Measurements from ENCODE around the gene RBP4.

The RBP4 gene

DNA sequence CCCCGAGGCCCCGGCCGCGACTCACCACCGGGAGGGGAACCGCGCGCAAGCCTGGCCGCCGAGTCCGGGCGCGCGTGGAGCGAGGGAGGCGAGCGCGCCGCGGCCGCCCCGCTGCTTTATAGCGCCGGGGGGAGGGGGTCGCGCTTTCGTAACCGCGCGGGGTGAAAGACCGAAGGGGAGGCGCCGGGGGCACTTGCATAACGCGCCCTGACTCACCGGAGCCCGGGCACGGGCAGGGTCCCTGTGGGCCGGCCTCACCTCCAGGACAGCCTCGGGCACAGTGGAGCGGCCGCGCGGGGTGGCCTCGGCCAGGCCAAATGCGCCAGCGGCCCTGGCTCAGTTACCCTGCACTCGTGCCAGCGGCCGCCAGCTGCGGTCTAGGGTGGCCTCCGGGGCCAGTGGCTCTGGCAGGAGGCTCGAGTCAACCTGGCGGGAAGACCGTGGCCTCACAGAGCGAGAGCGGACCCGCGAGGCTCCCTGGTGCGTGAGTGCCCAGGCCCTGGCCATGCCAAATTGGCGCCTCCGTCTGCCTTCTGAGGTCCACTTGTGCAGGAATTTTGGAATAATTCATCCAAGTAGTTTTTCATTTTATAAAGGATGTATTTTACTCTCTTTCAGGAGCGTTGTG is at the start of gene RBP4:
RBP4 (minus strand) TSS at position 90 of the 628 bp plus-strand sequence. CDS start 207 bp downstream, outside the sequence.
- DNase-seq: no peak

DNA sequence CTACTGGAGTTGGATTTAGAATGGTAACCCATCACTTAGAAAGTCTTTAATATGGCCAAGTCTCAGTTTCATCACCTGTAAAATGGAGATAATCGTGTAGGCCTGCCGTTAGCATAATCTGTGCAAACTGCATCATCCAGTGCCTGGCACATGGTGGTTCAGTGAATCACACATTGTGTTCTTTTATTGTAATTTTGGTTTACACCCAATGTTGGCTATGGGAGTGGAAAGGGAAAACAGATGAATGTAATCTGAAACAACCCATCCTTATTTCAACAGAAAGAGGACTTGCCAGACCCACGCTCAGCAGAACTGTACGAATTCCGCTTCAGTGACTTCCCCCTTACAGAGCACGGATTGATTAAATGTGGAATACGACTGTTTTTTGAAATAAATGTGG is 38.8 kb upstream of the RBP4 start:
- no peak for DNase-seq

DNA sequence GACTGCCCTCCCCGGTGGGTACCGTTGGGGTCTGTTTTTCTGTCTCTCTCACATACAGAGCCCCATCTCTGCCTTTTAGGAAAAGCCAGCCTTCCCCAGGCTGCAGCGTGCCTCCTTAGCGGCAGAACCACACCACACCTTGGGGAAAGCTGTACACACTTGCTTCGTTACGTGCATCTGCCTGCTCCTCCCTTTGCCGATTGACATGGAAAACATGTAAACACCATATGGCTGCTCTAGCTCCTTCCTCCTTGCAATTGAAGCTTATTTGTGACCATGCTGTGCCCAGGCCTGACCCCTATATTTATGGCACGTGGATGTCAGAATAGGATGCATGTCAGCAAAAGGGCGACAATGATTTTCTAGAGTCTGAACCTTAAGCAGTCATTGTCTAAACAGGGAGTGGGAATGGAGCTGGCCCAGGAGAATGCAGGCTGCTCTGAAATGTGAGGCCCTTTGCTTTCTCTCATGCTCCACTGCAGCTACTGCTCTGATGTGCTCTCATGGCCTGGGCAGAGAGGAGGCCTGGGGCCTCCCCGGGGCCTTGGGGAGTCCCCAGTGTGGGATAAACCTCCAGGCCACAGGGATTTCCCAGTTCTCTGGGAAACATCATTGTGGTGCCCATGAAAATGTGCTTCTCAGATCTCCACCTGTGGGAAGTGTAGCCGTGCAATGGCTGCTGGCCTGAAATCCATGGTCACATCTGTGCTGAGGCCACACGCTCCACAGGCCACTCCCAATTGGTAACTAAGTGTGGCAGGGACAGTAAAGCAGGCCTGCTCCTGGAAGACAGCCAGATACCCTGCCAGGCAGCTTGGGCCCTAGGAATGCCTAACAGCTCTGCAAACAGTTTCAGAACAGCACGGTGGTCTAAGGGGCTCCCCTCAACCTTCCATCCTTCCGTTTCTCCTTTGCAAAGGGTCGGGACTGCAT is 29.9 kb upstream of the RBP4 start:
- no peak for DNase-seq

DNA sequence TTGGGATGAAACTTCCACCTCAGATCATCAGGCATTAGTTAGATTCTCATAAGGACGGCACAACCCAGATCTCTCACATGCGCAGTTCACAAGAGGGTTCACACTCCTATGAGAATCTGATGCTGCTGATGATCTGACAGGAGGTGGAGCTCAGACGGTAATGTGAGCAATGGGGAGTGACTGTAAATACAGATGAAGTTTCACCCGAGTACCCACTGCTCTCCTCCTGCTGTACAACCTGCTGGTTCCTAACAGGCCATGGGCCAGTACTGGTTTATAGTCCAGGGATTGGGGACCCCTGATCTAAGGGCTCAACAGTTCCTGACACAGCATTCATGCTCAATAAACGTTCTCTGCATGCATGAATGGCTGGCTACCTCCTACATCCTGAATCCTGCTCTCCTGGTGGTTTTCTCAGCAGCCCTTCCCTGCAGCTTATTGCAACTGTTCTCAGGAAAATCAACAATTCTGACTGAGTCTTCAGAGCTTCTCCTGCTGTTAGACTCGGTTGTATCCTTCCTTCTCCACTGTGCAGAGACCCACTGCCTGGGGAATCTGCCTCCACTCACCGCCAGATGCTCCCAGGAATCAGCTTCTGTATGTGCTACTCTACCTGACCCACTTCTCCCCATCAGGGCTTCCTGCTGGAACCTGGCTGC is 28.7 kb upstream of the RBP4 start:
- no peak for DNase-seq

DNA sequence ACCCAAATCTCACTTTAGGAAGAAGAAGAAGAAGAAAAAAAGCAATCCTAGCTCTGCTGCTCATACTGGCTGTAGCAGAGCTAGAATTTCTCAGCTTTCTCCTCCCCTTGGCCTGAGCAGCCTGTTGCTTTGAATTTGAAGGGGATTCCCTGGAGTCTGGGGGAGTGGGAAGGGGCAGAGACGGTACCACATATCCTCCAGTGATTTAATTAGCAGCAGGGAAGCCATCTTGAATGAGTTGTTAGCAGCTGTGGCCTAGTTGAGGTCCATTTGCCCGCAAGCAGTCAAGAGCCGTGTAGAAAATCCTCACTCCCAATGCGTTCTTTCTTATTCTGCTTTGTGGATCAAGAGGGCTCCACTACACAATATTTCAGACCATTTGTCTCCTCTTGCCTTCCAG is 27.8 kb upstream of the RBP4 start:
- DNase-seq: no peak

DNA sequence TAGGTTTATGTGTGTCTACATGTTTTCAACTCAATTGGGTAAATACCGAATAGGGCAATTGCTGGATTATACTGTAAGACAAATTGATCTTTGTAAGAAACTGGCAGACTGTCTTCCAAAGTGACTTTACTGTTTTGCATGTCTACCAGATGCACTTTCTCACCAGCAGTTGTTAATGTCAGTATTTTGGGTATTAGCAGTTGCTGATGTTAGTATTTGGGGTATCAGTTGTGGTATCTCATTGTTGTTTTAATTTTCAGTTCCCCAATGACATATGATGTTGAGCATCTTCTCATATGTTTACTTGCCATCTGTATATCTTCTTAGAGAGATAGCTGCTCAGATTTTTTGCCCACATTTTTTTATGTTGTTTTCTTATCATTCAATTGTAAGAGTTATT is 21.9 kb upstream of the RBP4 start:
- DNase-seq: no peak

DNA sequence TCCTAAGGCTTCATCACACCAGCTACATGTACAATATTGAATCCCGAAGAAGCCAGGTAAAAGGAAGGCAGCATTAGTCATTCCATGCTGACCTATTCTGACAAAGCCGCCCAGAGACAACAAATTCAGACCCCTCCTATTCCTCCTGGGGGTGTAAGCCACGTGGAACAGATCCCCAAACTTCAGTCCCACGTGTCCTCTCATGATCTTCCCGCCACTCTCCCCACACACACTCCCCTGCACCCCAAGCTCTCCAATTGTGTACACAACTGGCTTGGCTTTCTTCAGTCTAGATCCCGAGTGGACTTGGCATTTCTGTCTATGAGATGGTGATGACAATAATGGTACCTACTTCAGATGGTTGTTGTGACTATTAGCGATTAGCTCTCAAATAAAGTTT is 19.9 kb upstream of the RBP4 start:
- no peak for DNase-seq

DNA sequence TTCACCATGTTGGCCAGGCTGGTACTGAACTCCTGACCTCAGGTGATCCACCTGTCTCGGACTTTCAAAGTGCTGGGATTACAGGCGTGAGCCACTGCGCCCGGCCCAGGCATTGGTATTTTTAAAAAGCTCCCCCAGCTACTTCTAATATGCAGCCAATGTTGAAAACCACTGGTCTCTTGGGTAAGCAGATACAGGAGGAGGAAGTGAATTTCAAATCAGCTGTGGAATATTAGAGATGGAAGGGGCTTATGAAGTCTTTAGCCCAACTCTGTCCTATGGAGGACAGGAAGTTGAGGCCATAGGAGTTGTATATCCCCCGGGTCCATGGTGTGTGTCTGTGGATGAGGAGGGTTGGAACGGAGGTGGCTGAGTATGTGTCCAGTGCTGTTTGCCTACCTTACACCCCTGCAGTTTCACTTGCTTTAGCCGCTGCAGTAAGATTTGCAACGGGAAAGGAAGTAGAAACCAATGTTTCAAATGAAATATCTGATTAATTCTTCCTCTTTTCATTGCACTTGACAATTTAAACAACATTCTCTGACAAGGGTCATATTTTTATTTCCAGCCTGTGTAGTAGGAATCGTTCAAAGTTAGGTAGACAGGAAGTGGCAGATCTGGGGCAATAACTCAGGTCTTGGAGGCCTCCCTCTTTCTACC is 14.7 kb upstream of the RBP4 start:
- DNase-seq: no peak

DNA sequence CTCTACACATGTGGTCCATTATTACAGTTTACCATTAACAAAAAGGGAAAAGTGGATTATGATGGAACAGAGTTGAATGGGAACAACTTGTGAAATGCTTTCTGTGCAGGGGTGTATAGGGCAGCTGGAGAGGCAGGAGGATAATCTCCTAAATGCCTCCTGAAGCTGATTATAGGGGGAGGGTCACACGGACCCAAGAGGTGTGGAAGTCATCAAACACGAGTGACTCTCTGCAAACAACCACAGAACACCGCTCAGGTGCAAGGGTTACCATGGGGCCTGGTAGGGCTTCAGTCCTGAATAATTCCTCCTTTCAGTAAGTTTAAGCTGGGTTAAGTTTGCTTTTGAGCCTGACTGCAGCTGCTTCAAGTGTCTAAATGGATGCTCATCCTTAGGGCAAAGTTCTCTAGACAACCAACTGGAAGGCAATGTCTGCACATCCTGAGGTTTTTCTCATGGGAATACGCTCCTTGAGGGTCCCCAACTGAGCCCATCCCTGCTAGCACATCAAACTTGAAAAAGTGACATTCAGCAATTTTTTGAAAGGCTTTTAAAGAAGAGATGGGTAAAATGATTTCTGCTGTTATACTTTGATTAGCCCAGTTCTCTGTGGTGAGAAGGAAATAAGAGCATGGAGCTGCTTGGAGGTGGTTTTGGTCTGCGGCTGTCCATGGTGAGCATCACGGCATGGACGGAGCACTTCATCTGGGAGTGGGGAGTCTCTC is 13.2 kb upstream of the RBP4 start:
- no peak for DNase-seq

DNA sequence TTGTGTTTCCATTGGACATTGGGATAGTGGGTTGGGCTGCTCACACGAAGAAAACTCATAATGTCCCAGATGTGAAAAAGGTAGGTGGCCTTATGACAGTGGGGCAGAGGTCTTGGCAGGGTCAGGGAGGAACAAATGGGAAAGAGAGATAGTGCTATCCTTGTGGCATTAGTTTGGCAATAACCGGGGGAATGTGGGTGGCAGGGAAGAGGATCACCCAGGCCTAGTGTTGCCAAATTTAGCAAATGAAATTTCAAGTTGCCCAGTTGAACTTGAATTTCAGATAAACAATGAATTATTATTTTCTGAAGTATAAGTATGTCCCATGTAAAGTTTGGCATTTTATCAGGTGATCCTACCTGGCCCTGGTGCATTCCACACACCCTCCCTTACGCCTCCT is 12.1 kb upstream of the RBP4 start:
- no peak for DNase-seq

DNA sequence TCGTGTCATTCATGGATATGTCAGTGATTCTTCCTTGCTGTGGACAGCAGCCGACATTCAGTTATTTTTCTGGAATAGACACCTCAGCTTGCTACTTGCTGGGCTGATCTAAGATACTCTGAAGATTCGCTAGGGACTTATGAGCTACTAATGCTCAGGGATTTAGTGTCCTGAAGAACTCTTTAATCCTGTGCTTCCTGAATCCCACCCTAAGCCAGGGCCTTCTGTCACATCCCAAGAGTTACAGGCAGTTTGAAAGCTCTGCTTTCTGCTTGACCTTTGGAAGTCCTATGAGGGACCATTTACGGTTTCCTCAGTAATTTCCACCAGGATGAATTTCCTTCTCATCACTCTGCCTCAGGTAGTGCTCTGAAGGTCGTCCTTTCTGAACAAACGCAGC is 11.3 kb upstream of the RBP4 start, which contains the start of gene PDE6C:
PDE6C (plus strand) TSS at position 227 of the 400 bp plus-strand sequence. CDS start 189 bp downstream, outside the sequence.
- no peak for DNase-seq

DNA sequence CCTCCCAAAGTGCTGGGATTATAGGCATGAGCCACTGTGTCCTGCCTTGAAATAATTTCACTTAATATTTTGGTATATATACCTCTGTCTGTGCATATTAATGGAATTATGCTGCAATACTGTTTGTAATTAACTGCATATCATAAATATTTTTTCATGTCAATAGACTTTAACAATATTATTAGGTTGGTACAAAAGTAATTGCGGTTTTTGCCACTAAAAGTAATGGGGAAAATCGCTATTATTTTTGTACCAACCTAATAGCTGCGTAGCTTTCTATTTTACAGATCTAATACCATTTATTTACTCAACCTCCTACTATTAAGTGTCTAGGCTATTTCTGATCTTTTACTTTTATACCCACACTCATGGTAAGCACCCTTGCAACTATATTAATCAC is 7.4 kb upstream of the RBP4 start:
- no peak for DNase-seq

DNA sequence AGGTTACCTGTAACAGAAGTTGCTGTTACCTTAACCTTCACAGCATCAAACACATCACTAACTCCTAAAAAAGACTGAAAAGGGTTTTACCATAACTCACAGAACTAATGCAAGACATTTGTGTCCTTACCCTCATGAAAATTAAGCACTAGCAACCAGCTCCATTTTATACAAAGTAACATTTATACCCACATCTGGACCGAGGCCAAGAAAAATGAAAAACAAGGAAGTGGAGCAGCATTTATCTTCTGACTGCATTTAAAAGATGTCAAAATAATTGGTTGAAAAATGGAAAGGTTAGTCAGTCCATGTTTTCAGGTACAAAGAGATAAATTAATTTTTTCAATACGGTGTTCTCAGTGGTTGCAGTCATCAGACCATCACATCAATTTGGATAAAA is 3.1 kb upstream of the RBP4 start:
- no peak for DNase-seq

DNA sequence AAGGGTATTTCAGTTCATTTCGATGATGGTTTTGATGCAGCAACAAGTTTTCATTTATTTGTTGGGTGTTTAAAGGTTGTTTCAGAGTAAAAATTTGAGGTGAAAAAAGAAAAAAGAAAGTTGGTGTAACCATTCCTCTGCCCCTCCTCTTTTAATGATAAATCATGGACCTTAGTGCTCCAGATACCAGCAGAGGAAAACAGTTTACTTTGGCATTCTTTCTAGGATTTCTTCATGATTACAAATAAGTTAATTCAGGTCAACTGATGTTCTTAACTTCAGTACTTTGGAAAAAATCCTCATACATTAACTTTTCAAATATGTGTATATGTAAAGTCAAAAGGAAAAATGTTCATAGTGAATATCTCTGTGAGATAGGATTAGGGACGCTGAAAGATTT is 2.0 kb upstream of the RBP4 start:
- DNase-seq: no peak

DNA sequence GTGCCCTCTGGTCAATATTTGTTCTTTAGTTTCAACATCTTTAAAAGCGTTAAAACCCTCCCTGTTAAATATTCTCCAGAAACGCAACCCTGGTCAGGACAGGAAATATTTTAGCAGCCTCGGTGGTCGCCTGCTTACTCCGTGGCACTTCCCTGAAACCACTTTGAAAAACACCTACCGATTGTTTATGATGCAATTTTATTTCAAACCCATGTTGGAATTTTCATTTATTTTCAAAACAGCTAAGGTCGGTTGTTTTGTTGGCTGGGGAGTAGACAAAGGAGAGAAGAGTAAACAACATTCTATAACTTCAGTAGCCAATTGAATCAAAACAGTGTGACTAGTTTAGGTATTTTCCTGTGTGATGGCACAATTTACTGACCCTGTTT is 733 bp upstream of the RBP4 start:
- DNase-seq: no peak

DNA sequence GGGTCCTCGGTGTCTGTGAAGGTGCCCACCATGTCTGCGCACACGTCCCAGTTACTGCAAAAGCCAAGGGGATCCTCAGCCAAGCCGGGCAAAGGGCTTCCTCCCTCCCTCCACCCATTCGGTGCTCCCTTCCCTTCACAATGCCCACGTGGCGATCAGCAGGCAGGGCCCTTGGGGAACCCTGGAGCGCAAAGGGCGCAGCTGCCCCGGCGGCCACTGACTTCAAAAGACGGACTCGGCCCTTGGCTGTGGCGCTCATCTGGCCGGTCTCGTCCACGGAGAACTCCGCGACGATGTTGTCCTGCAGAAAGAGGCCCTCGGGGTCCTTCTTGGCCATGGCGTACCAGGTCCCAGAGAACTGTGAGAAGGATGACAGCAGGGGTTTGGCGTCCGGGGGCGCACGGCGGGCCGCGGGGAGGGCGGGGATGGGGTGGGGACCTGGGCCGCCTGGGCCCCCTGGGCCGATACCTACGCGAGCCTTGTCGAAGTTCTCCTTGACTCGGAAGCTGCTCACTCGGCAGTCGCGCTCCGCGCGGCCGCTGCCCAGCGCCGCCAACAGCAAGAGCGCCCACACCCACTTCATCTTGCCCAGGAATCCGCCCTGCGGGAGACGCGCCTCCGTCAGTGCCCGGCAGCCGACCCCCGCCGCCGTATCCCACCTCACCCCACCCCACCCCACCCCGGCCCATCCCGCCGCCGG is 439 bp downstream of the RBP4 start:
- no peak for DNase-seq

DNA sequence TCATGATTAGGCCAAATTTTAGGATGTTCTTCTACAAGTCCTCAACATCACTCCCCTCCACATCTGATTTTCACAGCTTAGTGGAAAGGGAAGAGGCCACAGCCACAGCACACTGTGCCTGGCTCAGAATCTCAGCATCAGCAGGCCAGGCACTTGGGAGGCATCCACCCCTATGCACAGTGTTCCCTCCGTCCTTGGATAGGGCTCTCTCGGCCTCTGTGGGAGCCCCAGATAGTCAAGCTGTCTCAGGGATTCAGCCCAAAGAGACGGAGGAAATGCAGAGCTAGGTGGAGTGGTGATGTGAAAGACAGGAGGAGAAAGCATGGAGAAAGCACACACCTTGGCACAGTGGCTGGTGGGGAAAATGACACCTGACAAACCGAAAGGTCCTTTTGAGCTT is 1.3 kb downstream of the RBP4 start:
- no peak for DNase-seq

DNA sequence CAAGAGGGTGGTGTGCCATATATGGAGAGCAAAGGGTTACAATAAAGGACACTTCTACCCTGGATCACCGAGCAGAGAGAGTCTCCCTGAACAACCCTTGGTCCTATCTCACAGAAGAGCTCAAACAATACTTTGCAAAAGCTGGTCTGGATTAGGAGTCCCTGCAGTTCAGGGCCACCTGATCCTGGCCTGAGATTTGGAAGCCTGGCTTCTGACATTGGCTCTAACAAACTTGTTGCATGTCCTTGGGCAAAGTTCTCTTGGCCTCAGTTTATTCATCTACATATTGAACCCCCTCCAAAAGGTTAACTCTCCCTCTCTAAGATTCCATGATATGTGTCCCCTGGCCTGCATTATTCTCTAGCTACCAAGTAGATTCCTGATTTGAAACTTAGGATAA is 1.7 kb downstream of the RBP4 start:
- no peak for DNase-seq

DNA sequence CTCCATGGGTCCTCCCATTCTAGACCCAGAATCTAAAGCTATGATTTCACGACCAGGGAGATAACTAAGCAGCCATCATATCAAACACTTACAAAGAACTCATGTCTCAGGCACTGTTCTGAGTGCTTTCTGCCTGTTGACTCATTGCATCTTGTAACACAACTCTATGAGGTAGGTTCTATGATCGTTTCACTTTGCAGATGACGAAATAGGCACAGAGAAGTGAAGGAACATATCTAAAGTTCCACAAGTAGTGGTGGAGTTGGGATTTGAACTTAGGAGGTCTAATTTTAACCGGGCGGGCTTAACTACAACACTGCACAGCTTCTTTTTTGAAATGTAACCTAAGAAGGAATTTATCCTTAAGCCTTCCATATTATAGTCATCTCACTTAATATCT is 2.9 kb downstream of the RBP4 start:
- DNase-seq: no peak

DNA sequence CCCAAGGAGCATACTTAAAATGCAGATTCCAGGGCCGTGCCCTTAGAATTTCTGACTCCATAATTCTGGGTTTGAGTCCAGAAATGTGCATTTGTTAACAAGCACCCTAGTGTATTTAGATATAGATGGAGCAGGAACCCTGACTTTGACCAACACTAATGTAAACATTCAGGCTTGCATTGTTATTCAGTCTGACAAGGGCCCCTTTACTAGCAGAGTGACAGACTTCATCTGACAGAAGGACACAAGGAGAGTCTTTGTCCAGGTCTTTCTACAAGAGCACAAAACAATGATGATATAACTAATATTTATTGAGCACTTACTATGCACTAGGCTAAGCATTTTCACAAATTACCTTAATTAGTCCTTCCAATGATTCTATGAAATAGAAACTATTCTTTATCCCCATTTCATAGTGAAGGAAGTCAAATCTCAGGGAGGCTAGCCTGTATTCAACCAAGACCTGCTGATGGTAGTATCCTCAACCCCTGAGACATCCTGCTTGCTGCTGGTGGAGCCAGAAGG is 3.9 kb downstream of the RBP4 start:
- DNase-seq: no peak

DNA sequence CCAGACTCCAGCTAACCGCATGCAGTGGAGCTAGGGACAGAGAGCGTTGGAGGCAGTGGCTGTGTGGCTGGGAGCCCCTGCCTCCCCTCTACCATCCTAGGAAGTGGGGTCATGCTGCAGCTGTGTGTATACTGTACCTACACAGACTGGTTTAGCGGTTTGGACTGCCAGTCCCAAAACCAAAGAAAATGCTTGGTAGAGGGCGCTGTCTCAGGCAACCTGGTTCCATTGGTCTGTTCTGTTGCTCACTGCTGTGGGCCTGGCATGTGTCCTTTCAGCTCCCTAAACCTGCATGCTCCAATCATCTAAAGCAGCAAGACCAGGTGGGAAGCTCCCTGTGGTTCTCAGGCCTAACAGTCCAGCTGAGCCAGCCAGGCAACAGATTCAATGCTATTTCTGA is 4.5 kb downstream of the RBP4 start:
- no peak for DNase-seq

Data from CD4-positive, alpha-beta T cell treated with Interleukin-17A for 1 hour (primary cell).